C4-2B (cell line): ENCODE data around the gene SYT9.

Experiments
- H3K27ac ChIP-seq: fragments of 450-650 bp; 2 replicates; pipeline ENCODE4 v1.5.1; 2017
- CTCF ChIP-seq: fragments of 450-650 bp; conservative IDR thresholded peaks from 2 replicates; pipeline ENCODE4 v1.5.1; 2017; ENCODE audit warnings: mild to moderate bottlenecking
- ZFX ChIP-seq: fragments of 450-650 bp; IDR thresholded peaks from 2 replicates; pipeline ENCODE4 v1.6.1; 2017

The SYT9 gene

GRCh38 chr11:7307836-7308235, 56.1 kb downstream of the SYT9 start:
- no peak overlapping the region for H3K27ac ChIP-seq
- TF ChIP-seq ZFX, result no peak
- TF ChIP-seq CTCF, result no peak

GRCh38 chr11:7311903-7312302, 60.2 kb downstream of the SYT9 start:
- no peak for TF ChIP-seq CTCF
- no peak for TF ChIP-seq ZFX
- no peak overlapping the region for H3K27ac ChIP-seq

GRCh38 chr11:7314811-7315604, 63.3 kb downstream of the SYT9 start:
- TF ChIP-seq CTCF, result no peak
- TF ChIP-seq ZFX, result no peak
- no peak overlapping the region for H3K27ac ChIP-seq

- no peak for TF ChIP-seq CTCF
- no peak for TF ChIP-seq ZFX
- no peak overlapping the region for H3K27ac ChIP-seq
These were observed 67.8 kb downstream of the SYT9 start for GRCh38 chr11:7319501-7319900.

- TF ChIP-seq ZFX (no peak), CTCF (no peak)
- no peak overlapping the region for H3K27ac ChIP-seq
These were observed 68.6 kb downstream of the SYT9 start for GRCh38 chr11:7320306-7320705.

- TF ChIP-seq CTCF (no peak), ZFX (no peak)
- no peak overlapping the region for H3K27ac ChIP-seq
These were observed 70.1 kb downstream of the SYT9 start for GRCh38 chr11:7321473-7322450.

GRCh38 chr11:7332451-7332850, 80.7 kb downstream of the SYT9 start:
- TF ChIP-seq ZFX (no peak), CTCF (no peak)
- no peak overlapping the region for H3K27ac ChIP-seq
